Upper lobe of left lung (tissue), 4 donors: ENCODE results near the gene PLEKHB2.

Experiments
- POLR2AphosphoS5 ChIP-seq, 2 donors: sonication (generic); formaldehyde crosslinking; IDR thresholded peaks; one replicate each; pipeline ENCODE4 v1.5.1; 2017; ENCODE audit warnings: antibody characterized with exemption in 2 of 2
- TF ChIP-seq, protein P1 (sequence below), 6 experiments: fragments of 450-650 bp in 4 of 6; fragments of 200-600 bp in 2 of 6; sonication (generic) in 2 of 6; IDR thresholded peaks; one replicate each; pipeline ENCODE4 v1.5.1; 2016 to 2019; ENCODE audit warnings: antibody characterized with exemption in 6 of 6

DNA sequence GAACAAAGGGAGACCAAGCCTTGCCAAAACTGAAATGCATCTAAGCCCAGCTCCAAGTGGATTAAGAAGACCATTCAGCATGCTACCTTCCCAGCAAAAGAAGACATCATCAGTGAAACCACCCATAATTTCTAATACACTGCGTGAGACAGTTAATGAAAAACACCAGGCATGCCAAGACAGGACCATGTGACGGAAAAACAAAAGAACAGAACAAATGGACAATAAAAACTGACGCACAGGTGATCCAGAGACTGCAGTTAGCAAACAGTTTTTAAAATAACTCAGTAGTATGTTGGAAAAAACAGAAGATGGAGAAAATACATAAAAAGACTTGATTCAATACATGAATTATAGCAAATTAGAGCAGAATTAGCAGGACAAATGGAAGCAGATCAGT, 27.2 kb upstream of the PLEKHB2 start:
- TF ChIP-seq, protein P1, sequence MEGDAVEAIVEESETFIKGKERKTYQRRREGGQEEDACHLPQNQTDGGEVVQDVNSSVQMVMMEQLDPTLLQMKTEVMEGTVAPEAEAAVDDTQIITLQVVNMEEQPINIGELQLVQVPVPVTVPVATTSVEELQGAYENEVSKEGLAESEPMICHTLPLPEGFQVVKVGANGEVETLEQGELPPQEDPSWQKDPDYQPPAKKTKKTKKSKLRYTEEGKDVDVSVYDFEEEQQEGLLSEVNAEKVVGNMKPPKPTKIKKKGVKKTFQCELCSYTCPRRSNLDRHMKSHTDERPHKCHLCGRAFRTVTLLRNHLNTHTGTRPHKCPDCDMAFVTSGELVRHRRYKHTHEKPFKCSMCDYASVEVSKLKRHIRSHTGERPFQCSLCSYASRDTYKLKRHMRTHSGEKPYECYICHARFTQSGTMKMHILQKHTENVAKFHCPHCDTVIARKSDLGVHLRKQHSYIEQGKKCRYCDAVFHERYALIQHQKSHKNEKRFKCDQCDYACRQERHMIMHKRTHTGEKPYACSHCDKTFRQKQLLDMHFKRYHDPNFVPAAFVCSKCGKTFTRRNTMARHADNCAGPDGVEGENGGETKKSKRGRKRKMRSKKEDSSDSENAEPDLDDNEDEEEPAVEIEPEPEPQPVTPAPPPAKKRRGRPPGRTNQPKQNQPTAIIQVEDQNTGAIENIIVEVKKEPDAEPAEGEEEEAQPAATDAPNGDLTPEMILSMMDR (IDR thresholded peaks at IDR 0.05) = no peak
- no peak for TF ChIP-seq POLR2AphosphoS5 (IDR thresholded peaks at IDR 0.05)
